HG03175 (cell line): ENCODE results near the gene NCBP3.
A peak's percentile ranks its signal among the peaks of the same experiment; 100 is the strongest.

Experiments
- ATAC-seq: cut with Tn5 transposase; IDR thresholded peaks from one replicate; pipeline ENCODE4 v1.9.1; 2021; ENCODE audit warnings: mild to moderate bottlenecking, moderate library complexity; ENCODE audit not compliant: unreplicated experiment

Gene NCBP3

GRCh38 chr17:3845621-3846436 is at the start of gene NCBP3:
Gene NCBP3, minus strand, starts transcription at chr17:3846246. Its CDS starts 23 bp downstream, at chr17:3846223.
- peak; percentile 92 for ATAC-seq

GRCh38 chr17:3895354-3895753 is 49.3 kb upstream of the NCBP3 start:
- ATAC-seq = no peak

DNA sequence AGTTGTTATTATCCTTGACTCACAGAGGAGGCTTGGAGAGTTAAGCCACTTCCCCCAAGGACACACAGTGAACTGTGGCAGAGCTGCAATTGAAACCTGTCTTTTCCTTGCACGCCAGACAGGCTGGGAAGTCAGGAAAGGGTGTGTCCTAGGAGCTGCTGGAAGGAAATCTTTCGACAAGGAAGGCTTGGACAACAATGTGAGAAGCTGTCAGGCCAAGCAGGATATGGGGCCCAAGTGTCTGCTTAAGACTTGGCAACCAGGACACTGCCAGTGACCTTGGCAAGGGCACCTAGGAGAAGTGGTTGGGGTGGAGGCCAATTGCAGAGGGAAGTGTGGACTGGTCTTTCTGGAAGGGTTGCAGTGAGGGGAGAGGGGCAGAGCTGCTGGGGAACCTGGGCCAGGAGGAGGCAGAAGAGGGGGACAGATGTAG is 48.9 kb upstream of the NCBP3 start:
- ATAC-seq = no peak

GRCh38 chr17:3894188-3894587 is 48.1 kb upstream of the NCBP3 start:
- ATAC-seq = no peak

GRCh38 chr17:3893720-3894116 is 47.7 kb upstream of the NCBP3 start:
- ATAC-seq = no peak

DNA sequence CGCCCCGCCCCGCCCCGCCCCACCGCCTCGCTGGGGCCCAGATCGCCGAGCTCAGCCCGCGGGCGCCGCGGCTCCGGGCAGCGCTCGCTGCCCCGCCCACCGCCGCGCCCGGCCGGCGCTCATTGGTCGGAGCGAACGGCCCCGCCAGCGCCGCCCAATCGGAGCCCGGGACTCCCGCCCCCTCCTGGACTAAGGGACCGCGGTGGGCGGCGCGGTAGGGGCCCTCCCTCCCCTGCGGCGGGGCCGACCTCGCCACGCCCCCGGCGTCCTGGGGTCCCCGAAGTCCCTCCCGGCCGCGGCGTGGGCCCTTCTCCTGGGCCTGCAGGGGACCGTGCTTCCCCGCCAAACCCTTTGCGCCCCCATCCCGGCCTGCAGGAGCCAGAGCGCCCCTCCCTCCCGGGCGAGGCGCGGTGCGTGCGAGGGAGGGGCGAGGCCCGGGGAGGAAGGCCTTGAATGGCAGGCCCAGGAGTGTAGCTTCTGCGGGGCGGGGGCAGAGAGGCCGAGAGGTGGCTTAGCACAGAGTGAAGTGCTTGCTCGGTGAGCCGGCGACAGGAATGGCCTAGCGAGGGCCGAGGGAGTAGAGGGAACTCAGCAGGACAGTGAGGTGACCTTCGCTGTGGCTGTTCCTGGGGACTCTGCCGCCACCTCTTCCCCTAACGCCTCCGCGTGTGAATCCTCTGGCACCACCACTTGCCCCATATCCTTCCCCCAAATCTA is 47.1 kb upstream of the NCBP3 start, which contains the start of gene CAMKK1:
CAMKK1 (minus strand) TSS at position 51 of the 717 bp plus-strand sequence. CDS start 7,366 bp downstream, outside the sequence.
- ATAC-seq = peak; percentile 81

DNA sequence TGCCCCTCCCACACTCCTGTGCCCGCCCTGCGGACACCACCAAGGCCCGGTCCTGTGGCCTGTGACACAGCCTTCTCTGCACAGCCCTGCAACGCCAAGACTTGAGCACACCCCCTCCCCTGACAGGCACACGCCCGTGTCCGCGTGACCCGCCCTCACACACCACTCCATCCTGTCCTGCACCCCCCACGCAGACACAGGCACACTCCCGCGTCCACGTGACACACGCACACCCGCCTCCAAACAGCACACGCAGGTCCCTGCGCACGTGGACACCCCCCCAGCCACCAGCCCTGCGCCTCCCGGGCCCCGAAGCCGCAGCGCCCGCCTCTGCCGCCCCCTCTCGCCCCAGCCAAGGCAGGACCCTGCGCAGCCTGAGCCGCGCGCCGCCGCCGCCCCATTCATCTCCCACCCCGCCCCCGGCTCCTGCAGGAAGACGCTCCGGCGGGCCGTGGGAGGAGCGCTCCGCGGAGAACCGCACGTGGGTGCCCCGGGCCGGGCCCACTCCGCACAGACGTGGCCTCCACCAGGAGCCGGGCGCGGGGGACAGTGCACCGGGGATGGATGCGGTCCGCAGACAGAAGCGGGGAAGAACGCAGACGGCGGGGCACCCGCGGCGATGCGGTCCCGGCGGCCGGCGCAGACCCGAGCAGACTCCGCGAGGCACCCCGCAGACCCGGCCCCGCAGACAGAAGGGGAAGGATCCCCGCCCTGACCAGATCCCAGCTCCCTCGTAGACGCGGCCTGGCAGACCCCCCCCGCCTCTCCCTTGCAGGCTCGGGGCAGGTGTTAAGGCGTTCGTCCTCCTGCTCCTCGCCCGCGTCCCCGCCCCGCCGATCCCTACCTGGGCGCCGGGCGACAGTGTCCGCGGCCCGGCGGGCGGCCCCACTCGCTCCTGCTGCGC is 46.3 kb upstream of the NCBP3 start:
- peak; percentile 13 for ATAC-seq

- no peak for ATAC-seq
These were observed 45.6 kb upstream of the NCBP3 start for GRCh38 chr17:3891626-3892094.

DNA sequence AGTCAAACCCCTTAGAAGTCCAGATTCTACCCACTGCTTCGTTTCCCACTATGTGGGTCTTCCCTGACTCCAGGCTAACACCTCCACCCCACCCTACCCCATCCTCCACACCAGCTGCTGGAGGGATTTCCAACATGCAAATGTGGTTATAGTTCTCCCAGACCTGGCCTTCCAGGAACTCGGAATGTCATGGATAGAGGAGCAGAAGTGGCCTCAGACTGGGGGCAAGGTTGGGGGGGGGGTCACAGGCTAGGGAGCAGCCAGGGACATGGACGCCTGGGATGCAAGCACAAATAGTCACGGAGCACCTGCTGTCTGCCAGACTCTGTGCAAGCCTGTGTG is 44.8 kb upstream of the NCBP3 start:
- ATAC-seq = no peak

DNA sequence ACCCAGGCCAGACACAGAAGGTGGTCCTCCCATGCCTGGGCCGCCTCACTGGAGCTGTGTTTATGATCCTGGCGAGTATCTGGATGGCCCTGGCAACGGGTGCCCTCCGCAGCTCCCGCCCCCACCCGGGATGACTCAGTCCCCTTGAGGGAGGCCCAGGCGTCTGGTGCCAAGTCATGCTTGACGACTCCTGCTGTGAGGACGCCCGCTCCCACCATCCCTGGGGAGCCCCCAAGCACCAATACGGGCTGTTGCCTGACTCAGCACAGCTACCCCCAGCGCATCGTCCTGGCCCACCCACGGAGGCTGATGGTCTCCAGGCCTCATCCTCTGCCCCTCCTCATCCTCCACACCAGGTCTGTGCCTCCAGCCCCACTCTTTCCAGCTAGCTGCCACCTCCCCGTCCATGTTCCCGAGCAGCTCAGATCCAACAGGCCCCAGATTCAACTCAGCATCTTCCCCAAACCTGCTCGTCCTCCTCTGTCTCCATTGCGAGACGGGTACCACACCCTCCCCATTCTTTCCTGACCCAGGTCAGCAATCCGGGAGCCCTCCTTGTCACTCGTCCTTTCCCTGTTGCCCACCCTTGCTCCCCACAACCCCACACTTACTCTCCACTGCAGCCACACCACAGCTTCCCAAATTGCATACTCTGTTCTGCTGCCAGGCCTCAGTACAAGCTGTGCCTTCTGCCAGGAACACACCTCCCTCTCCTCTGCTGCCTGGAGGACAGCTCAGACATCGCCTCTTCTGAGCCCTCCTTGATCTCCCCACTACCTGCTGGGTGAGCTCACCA is 44.2 kb upstream of the NCBP3 start:
- no peak for ATAC-seq

DNA sequence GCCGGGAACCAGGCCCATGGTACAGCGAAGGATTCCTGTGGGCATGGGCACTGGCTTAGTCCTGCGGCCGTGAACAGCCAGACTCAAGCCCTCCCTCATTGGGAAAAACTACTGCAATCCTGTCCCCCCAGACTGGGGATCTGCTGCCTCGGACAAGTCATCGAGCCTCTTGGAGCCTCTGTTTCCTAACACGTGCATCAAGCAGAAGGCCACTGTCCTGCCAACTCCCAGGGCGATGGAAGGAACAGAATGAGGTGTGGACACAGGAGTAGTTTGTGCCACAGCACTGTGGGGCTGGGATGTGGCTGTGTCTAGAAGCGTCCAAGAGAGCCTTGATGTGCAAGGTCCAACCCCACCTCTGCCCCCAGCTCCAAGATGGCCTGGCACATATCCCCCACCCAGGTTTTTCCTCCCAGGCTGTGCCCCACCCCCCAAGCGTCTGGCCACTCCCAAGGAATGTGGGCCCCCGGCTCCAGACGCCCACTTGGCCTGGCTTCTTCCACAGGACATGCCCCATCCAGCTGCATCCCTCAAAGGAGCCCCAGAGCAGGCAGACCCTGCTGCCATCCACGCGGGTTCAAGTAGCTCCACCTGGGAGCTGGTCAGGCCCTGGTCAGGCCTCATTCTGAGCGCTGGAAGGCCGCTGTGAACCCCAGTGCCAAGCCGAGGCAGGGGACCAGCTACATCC is 43.4 kb upstream of the NCBP3 start:
- ATAC-seq = no peak

- ATAC-seq = no peak
These were observed 42.5 kb upstream of the NCBP3 start for GRCh38 chr17:3888343-3889171.

- no peak for ATAC-seq
These were observed 41.8 kb upstream of the NCBP3 start for GRCh38 chr17:3887804-3888203.

- ATAC-seq = no peak
These were observed 41.3 kb upstream of the NCBP3 start for GRCh38 chr17:3887394-3887793.

DNA sequence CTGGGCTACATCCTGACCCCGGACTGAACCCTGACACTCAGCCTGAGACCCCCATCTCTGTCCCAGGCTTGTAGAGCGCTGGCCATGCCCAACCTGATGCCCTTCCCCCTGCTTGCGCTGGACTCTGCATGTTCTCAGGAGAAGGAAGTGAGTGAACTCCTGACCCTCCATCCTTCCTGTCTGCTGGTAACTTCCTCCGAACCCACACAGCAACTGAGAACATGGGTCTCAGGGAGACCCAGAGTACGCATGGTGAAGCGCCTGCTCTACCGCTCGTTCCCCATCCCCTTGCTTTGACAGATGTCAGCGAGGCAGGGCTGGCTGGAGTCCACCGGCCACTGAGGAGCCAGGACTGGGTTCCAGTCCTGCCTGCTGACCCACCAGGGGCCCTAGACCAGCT is 40.7 kb upstream of the NCBP3 start:
- ATAC-seq = no peak

DNA sequence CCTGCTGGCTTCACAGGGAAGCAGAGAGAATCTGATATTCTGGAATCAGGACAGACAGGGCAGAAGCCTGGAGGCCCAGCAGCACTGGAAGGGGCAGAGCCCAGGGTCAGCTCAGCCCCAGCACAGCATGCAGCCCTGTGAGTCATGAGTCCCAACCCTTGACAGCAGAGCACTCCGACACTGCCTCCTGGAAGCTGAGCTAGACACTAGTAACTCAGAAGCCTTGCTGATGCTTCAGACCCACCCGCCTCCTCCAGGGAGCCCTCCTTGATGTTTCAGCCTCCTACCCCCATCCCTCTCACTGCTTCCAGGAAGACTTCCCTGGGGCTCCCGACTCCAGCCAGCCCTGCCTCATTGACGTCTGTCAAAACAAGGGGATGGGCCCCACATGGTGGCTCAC is 39.9 kb upstream of the NCBP3 start:
- no peak for ATAC-seq

DNA sequence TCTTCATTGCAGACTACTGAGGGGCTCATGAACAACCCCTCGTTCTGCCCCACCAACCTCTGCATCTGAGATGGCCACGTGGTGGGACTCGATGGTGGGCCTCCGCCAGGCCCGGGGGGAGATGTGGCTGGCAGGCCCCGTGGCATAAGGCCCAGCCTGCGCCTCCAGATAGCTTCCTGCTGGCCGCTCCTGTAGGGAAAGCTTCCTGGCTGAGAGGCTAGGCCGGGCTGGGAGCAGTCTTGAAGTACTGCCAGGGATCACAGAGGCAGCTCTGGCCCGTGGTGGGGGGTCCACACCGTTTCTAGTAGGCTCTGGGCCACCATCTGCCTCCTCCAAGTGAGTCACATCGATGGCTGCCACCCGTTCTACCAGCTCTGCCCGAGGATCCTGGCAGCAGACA is 39.2 kb upstream of the NCBP3 start:
- ATAC-seq = no peak

DNA sequence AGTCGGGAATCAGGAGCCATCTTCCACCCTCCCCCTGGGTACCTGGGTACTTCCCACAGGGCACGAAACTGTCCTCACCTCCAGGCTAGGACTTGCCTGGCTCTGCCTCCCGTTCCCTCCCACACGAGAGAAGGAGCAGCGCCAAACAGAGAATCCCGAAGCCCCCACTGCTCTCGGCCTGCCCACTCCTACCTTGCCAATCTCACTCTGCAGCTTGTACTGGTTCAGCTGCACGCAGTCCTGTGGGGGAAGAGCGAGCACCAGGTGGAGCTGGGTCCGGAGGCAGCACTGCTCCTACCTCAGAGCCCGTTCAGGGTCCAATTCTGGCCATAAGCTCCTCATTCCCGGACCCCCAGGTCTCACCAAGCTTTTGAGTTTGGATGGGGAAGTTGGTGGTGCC is 38.1 kb upstream of the NCBP3 start:
- no peak for ATAC-seq

GRCh38 chr17:3882276-3882675 is 36.2 kb upstream of the NCBP3 start:
- ATAC-seq = no peak
